H9 (cell line): ENCODE data around the gene NEDD4. TPM values are rescaled to one million over a fixed set of nuclear protein-coding genes. Genes with fewer than 3 reads are reported as not detected.

Experiments used
- DNase-seq: peaks from one replicate; pipeline ENCODE4 v3.0.0-alpha.2; 2017
- H2AFZ ChIP-seq: one replicate; pipeline ENCODE4 v1.6.1; 2013; ENCODE audit warnings: mild to moderate bottlenecking, low read length, control low read depth, moderate library complexity
- H2AK5ac ChIP-seq: 2 replicates; pipeline ENCODE4 v1.6.1; 2013; ENCODE audit warnings: low read length, control low read depth, mixed read lengths; ENCODE audit not compliant: insufficient read length
- H2BK120ac ChIP-seq: one replicate; pipeline ENCODE4 v1.6.1; 2013; ENCODE audit warnings: low read depth, mild to moderate bottlenecking, low read length, control low read depth, inconsistent platforms; ENCODE audit not compliant: poor library complexity, severe bottlenecking
- H2BK12ac ChIP-seq: 2 replicates; pipeline ENCODE4 v1.6.1; 2013; ENCODE audit warnings: low read length, control low read depth, mixed read lengths, low read depth; ENCODE audit not compliant: insufficient read length
- H2BK15ac ChIP-seq: 2 replicates; pipeline ENCODE4 v1.6.1; 2013; ENCODE audit warnings: low read depth, low read length, control low read depth
- H2BK20ac ChIP-seq: one replicate; pipeline ENCODE4 v1.6.1; 2013; ENCODE audit warnings: low read depth, mild to moderate bottlenecking, low read length, control low read depth, inconsistent platforms; ENCODE audit not compliant: poor library complexity, severe bottlenecking
- H2BK5ac ChIP-seq: 2 replicates; pipeline ENCODE4 v1.6.1; 2013; ENCODE audit warnings: low read length, control low read depth, mixed read lengths; ENCODE audit not compliant: insufficient read length
- H3K14ac ChIP-seq: 2 replicates; pipeline ENCODE4 v1.6.1; 2013; ENCODE audit warnings: low read length, control low read depth; ENCODE audit not compliant: insufficient read depth
- H3K18ac ChIP-seq: 2 replicates; pipeline ENCODE4 v1.6.1; 2013; ENCODE audit warnings: low read depth, mild to moderate bottlenecking, mixed read lengths, low read length, control low read depth; ENCODE audit not compliant: insufficient read length
- H3K23ac ChIP-seq: 2 replicates; pipeline ENCODE4 v1.6.1; 2013; ENCODE audit warnings: low read length, control low read depth, mixed read lengths, low read depth; ENCODE audit not compliant: insufficient read length
- H3K23me2 ChIP-seq: 2 replicates; pipeline ENCODE4 v1.6.1; 2013; ENCODE audit warnings: low read depth, mild to moderate bottlenecking, mixed read lengths, low read length, control low read depth; ENCODE audit not compliant: insufficient read length, poor library complexity, severe bottlenecking
- H3K27ac ChIP-seq: 2 replicates; pipeline ENCODE4 v1.5.1; 2013; ENCODE audit warnings: low read length, control low read depth, mixed read lengths, low read depth; ENCODE audit not compliant: insufficient read length
- H3K27me3 ChIP-seq: 2 replicates; pipeline ENCODE4 v1.6.1; 2013; ENCODE audit warnings: low read length, control low read depth, inconsistent platforms; ENCODE audit not compliant: insufficient read depth
- H3K4ac ChIP-seq: 2 replicates; pipeline ENCODE4 v1.6.1; 2013; ENCODE audit warnings: low read depth, mild to moderate bottlenecking, control low read depth, inconsistent platforms, low read length, moderate library complexity
- H3K4me1 ChIP-seq: 2 replicates; pipeline ENCODE4 v1.6.1; 2013; ENCODE audit warnings: low read length, control low read depth, inconsistent platforms; ENCODE audit not compliant: insufficient read depth
- H3K4me2 ChIP-seq: 2 replicates; pipeline ENCODE4 v1.6.1; 2013; ENCODE audit warnings: low read length, control low read depth, mixed read lengths; ENCODE audit not compliant: insufficient read length, insufficient read depth
- H3K56ac ChIP-seq: 2 replicates; pipeline ENCODE4 v1.6.1; 2013; ENCODE audit warnings: low read depth, mild to moderate bottlenecking, mixed read lengths, low read length, control low read depth; ENCODE audit not compliant: insufficient read length
- H3K79me1 ChIP-seq: 2 replicates; pipeline ENCODE4 v1.6.1; 2013; ENCODE audit warnings: low read depth, mild to moderate bottlenecking, moderate library complexity, low read length, control low read depth, inconsistent platforms; ENCODE audit not compliant: insufficient read depth, poor library complexity, severe bottlenecking
- H3K79me2 ChIP-seq: 2 replicates; pipeline ENCODE4 v1.6.1; 2013; ENCODE audit warnings: low read length, control low read depth, inconsistent platforms; ENCODE audit not compliant: insufficient read depth
- H3K9ac ChIP-seq: 2 replicates; pipeline ENCODE4 v1.6.1; 2013; ENCODE audit warnings: low read length, control low read depth, mixed read lengths; ENCODE audit not compliant: insufficient read length; ENCODE audit errors: extremely low read depth
- H3K9me3 ChIP-seq: one replicate; pipeline ENCODE4 v1.6.1; 2013; ENCODE audit warnings: low read depth, low read length, inconsistent platforms; ENCODE audit not compliant: control insufficient read depth
- H3T11ph ChIP-seq: one replicate; pipeline ENCODE4 v1.6.1; 2013; ENCODE audit warnings: mild to moderate bottlenecking, low read length, control low read depth, inconsistent platforms
- H4K20me1 ChIP-seq: one replicate; pipeline ENCODE4 v1.6.1; 2013; ENCODE audit not compliant: control insufficient read depth, insufficient read length, insufficient read depth
- H4K5ac ChIP-seq: 2 replicates; pipeline ENCODE4 v1.6.1; 2013; ENCODE audit warnings: low read depth, mild to moderate bottlenecking, mixed read lengths, low read length, control low read depth; ENCODE audit not compliant: insufficient read length
- H4K8ac ChIP-seq: replicated peaks from 2 replicates; pipeline ENCODE4 v1.6.1; 2013; ENCODE audit warnings: low read length, control low read depth, mixed read lengths, low read depth; ENCODE audit not compliant: insufficient read length
- H4K91ac ChIP-seq: 2 replicates; pipeline ENCODE4 v1.6.1; 2013; ENCODE audit warnings: low read depth, mild to moderate bottlenecking, moderate library complexity, mixed read lengths, low read length, control low read depth; ENCODE audit not compliant: insufficient read length
- H3K27ac Mint-ChIP-seq, 3 experiments: 2 replicates in 2 of 3; 3 replicates in 1 of 3; pipeline ENCODE4 v1.8.0; 2020 to 2021; ENCODE audit warnings: mixed read lengths in 3 of 3, mild to moderate bottlenecking in 1 of 3, moderate library complexity in 1 of 3
- H3K27me3 Mint-ChIP-seq: 2 replicates; pipeline ENCODE4 v1.8.0; 2021; ENCODE audit warnings: low read depth, mild to moderate bottlenecking, moderate library complexity, mixed read lengths
- H3K36me3 Mint-ChIP-seq, 3 experiments: 2 replicates in 2 of 3; 3 replicates in 1 of 3; pipeline ENCODE4 v1.8.0; 2020 to 2021; ENCODE audit warnings: low read depth in 3 of 3, mixed read lengths in 3 of 3; ENCODE audit not compliant: insufficient read depth in 1 of 3
- H3K4me1 Mint-ChIP-seq, 2 experiments: 2 replicates each; pipeline ENCODE4 v1.8.0; 2020; ENCODE audit warnings: mixed read lengths in 2 of 2
- H3K4me3 Mint-ChIP-seq, 2 experiments: 2 replicates in 1 of 2; 3 replicates in 1 of 2; pipeline ENCODE4 v1.8.0; 2020 to 2021; ENCODE audit warnings: mild to moderate bottlenecking in 2 of 2, mixed read lengths in 2 of 2, moderate library complexity in 1 of 2
- H3K9me3 Mint-ChIP-seq, 2 experiments: 2 replicates in 1 of 2; 3 replicates in 1 of 2; pipeline ENCODE4 v1.8.0; 2020; ENCODE audit warnings: mild to moderate bottlenecking in 2 of 2, mixed read lengths in 2 of 2, moderate library complexity in 1 of 2
- CTCF ChIP-seq: fragments of 200-600 bp; sonication (generic); conservative IDR thresholded peaks from 3 replicates; pipeline ENCODE4 v1.8.0; 2021; ENCODE audit warnings: antibody characterized with exemption, mild to moderate bottlenecking
- WGBS: extraction: QIAGEN DNeasy Blood & Tissue Kit; methylation state at CpG from one replicate; pipeline ENCODE4 v1.1.7; 2013; ENCODE audit warnings: missing lambda C conversion rate, low lambda C conversion rate, mixed read lengths; ENCODE audit not compliant: insufficient read length; ENCODE audit errors: extremely low coverage; 5-methylcytosine and 5-hydroxymethylcytosine counted together
- total RNA-seq: library from RNA; stranded (reverse); gene quantifications from 2 replicates; pipeline ENCODE4 v1.2.1, GENCODE V29; 2021

Gene NEDD4
- total RNA-seq, 1 experiment from 2014 or later, result 9.6 TPM

- no peak overlapping the region for H3K56ac ChIP-seq
- H3K23me2 ChIP-seq, result no peaks in the 10 kb centered on the region
- no peak overlapping the region for H2AK5ac ChIP-seq
- no peaks in the 10 kb centered on the region for H4K20me1 ChIP-seq
- H3K4me1 ChIP-seq, result peaks cover 2% of the 10 kb centered on the region; the same call in 1 of the 2 replicates
- no peak overlapping the region for H2BK15ac ChIP-seq
- H2BK120ac ChIP-seq, result no peak overlapping the region
- no peaks in the 10 kb centered on the region for H3K79me1 ChIP-seq
- H2BK20ac ChIP-seq, result no peak overlapping the region
- H4K8ac ChIP-seq, result no peak overlapping the region
- no peak overlapping the region for H3K9ac ChIP-seq
- H2BK12ac ChIP-seq, result no peak overlapping the region
- H2AFZ ChIP-seq, result no peak overlapping the region
- H3K27me3 ChIP-seq, result no peaks in the 10 kb centered on the region
- no peak overlapping the region for H3K18ac ChIP-seq
- no peak overlapping the region for H3K27ac Mint-ChIP-seq
- DNase-seq, result no peak
- H3K27me3 Mint-ChIP-seq, result no peaks in the 10 kb centered on the region; the same call in 1 of the 2 replicates
- no peak overlapping the region for H3K27ac ChIP-seq
- no peak overlapping the region for H2BK5ac ChIP-seq
- H3K14ac ChIP-seq, result no peak overlapping the region
- H3K36me3 Mint-ChIP-seq, result no peaks in the 10 kb centered on the region; a peak in 1 of 7 replicates
- peaks cover 5 to 7% of the 10 kb centered on the region in 2 experiments for H3K4me1 Mint-ChIP-seq
- no peak overlapping the region for H3K4ac ChIP-seq
- no peak overlapping the region for H3K4me3 Mint-ChIP-seq
- H4K5ac ChIP-seq, result no peak overlapping the region
- no peaks in the 10 kb centered on the region for H3K9me3 ChIP-seq
- H3T11ph ChIP-seq, result no peak overlapping the region
- H3K79me2 ChIP-seq, result no peaks in the 10 kb centered on the region
- WGBS, result no CpG with 5 or more reads among the region's 1 CpG
- H3K23ac ChIP-seq, result no peak overlapping the region
- H4K91ac ChIP-seq, result no peak overlapping the region
- no peak overlapping the region for H3K4me2 ChIP-seq
- TF ChIP-seq CTCF, result no peak
- peaks cover 2 to 8% of the 10 kb centered on the region in 2 experiments; a peak in 3 of 5 replicates for H3K9me3 Mint-ChIP-seq
These were observed 102.2 kb downstream of the NEDD4 start for GRCh38 chr15:55891196-55891595.
